Activated naive CD8-positive, alpha-beta T cell treated with anti-CD3 and anti-CD28 coated beads, Interleukin-2, amount 50 U/mL, for 24 hours (primary cell): ENCODE results near the gene COL19A1.

Source experiments
- ATAC-seq: fragments of 150-1000 bp; cut with Tn5 transposase; one replicate; pipeline ENCODE4 v1.10.0; 2021
- DNase-seq: peaks from one replicate; pipeline ENCODE4 v3.0.0; 2021
- H3K27ac Mint-ChIP-seq: one replicate; pipeline ENCODE4 v1.8.0; 2021; ENCODE audit warnings: mild to moderate bottlenecking, mixed read lengths
- H3K27me3 Mint-ChIP-seq: one replicate; pipeline ENCODE4 v1.8.0; 2021; ENCODE audit warnings: mixed read lengths
- H3K36me3 Mint-ChIP-seq: one replicate; pipeline ENCODE4 v1.8.0; 2021; ENCODE audit warnings: low read depth, mixed read lengths
- H3K4me1 Mint-ChIP-seq: one replicate; pipeline ENCODE4 v1.8.0; 2021; ENCODE audit warnings: mixed read lengths
- H3K4me3 Mint-ChIP-seq: one replicate; pipeline ENCODE4 v1.8.0; 2021; ENCODE audit warnings: mild to moderate bottlenecking, moderate library complexity, mixed read lengths
- H3K9me3 Mint-ChIP-seq: one replicate; pipeline ENCODE4 v1.8.0; 2021; ENCODE audit warnings: mixed read lengths

COL19A1 gene

GRCh38 chr6:70142034-70142433, 275.7 kb downstream of the COL19A1 start:
- no peak for DNase-seq
- Mint-ChIP-seq H3K36me3 (no peaks in the 10 kb centered on the region), H3K4me1 (no peaks in the 10 kb centered on the region), H3K27me3 (no peaks in the 10 kb centered on the region), H3K9me3 (no peaks in the 10 kb centered on the region), H3K27ac (no peak overlapping the region), H3K4me3 (no peak overlapping the region)
- no peak for ATAC-seq

- H3K27ac Mint-ChIP-seq, result no peak overlapping the region
- H3K27me3 Mint-ChIP-seq, result no peaks in the 10 kb centered on the region
- ATAC-seq, result no peak
Observed at GRCh38 chr6:70145178-70145577, 278.8 kb downstream of the COL19A1 start.

GRCh38 chr6:70149209-70149788, 282.9 kb downstream of the COL19A1 start:
- Mint-ChIP-seq H3K27me3 (no peaks in the 10 kb centered on the region), H3K27ac (no peak overlapping the region), H3K9me3 (no peaks in the 10 kb centered on the region), H3K4me3 (no peak overlapping the region), H3K4me1 (no peaks in the 10 kb centered on the region), H3K36me3 (no peaks in the 10 kb centered on the region)
- no peak for ATAC-seq
- DNase-seq, result no peak

More at GRCh38 chr6:70145178-70145577, 278.8 kb downstream of the COL19A1 start:
- no peaks in the 10 kb centered on the region for H3K36me3 Mint-ChIP-seq
- H3K4me1 Mint-ChIP-seq, result no peaks in the 10 kb centered on the region
- H3K9me3 Mint-ChIP-seq, result no peaks in the 10 kb centered on the region
- no peak for DNase-seq
- no peak overlapping the region for H3K4me3 Mint-ChIP-seq

GRCh38 chr6:70150521-70150920, 284.2 kb downstream of the COL19A1 start:
- Mint-ChIP-seq H3K27me3 (peaks cover 2% of the 10 kb centered on the region), H3K4me3 (no peak overlapping the region), H3K9me3 (no peaks in the 10 kb centered on the region), H3K27ac (no peak overlapping the region), H3K4me1 (no peaks in the 10 kb centered on the region), H3K36me3 (no peaks in the 10 kb centered on the region)
- ATAC-seq, result no peak
- DNase-seq, result no peak

- H3K9me3 Mint-ChIP-seq, result no peaks in the 10 kb centered on the region
Observed at GRCh38 chr6:70151616-70152015, 285.3 kb downstream of the COL19A1 start.

DNA sequence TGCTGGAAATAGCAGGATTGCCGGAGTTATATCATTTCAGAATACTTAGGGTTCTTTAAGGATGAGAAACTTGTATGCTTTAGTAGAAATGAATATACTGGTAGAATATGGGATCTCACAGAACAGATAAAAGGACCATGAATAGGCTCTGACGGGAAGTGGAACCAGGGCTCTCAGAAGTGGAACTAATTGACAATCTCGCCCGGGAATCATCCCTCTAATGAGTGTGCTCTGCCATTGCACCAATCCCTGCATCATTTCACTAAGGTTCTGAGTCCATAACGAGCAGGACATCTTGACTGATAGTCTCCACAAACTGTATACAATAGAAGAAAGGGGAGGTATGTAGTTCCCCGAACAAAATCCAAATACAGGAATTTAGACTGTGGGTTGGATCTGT, 286.4 kb downstream of the COL19A1 start:
- Mint-ChIP-seq H3K36me3 (no peaks in the 10 kb centered on the region), H3K27me3 (peaks cover 4% of the 10 kb centered on the region), H3K4me3 (no peak overlapping the region), H3K4me1 (no peaks in the 10 kb centered on the region), H3K9me3 (no peaks in the 10 kb centered on the region), H3K27ac (no peak overlapping the region)
- DNase-seq (no peak), ATAC-seq (no peak)

More at GRCh38 chr6:70151616-70152015, 285.3 kb downstream of the COL19A1 start:
- Mint-ChIP-seq H3K4me3 (no peak overlapping the region), H3K36me3 (no peaks in the 10 kb centered on the region), H3K27me3 (peaks cover 4% of the 10 kb centered on the region), H3K4me1 (no peaks in the 10 kb centered on the region), H3K27ac (no peak overlapping the region)
- DNase-seq, result no peak
- ATAC-seq, result no peak

- ATAC-seq (no peak), DNase-seq (no peak)
- Mint-ChIP-seq H3K27ac (no peak overlapping the region), H3K9me3 (no peaks in the 10 kb centered on the region), H3K27me3 (peaks cover 4% of the 10 kb centered on the region), H3K36me3 (no peaks in the 10 kb centered on the region), H3K4me3 (no peak overlapping the region), H3K4me1 (no peaks in the 10 kb centered on the region)
Observed at GRCh38 chr6:70157086-70157485, 290.7 kb downstream of the COL19A1 start.

GRCh38 chr6:70160276-70160675, 293.9 kb downstream of the COL19A1 start:
- Mint-ChIP-seq H3K27ac (no peak overlapping the region), H3K4me3 (no peak overlapping the region), H3K9me3 (no peaks in the 10 kb centered on the region), H3K4me1 (no peaks in the 10 kb centered on the region), H3K36me3 (no peaks in the 10 kb centered on the region), H3K27me3 (peaks cover 6% of the 10 kb centered on the region)
- DNase-seq, result no peak
- ATAC-seq, result no peak

GRCh38 chr6:70162972-70163371, 296.6 kb downstream of the COL19A1 start:
- H3K4me3 Mint-ChIP-seq, result no peak overlapping the region
- ATAC-seq, result no peak
- DNase-seq, result no peak
- H3K36me3 Mint-ChIP-seq, result no peaks in the 10 kb centered on the region
- H3K27me3 Mint-ChIP-seq, result peaks cover 18% of the 10 kb centered on the region
- H3K9me3 Mint-ChIP-seq, result no peaks in the 10 kb centered on the region
- peaks cover 3% of the 10 kb centered on the region for H3K4me1 Mint-ChIP-seq
- H3K27ac Mint-ChIP-seq, result no peak overlapping the region

- Mint-ChIP-seq H3K27ac (no peak overlapping the region), H3K4me1 (peaks cover 3% of the 10 kb centered on the region), H3K27me3 (peaks cover 18% of the 10 kb centered on the region), H3K4me3 (no peak overlapping the region), H3K9me3 (no peaks in the 10 kb centered on the region), H3K36me3 (no peaks in the 10 kb centered on the region)
- DNase-seq (no peak), ATAC-seq (no peak)
Observed at GRCh38 chr6:70163795-70164194, 297.4 kb downstream of the COL19A1 start.

DNA sequence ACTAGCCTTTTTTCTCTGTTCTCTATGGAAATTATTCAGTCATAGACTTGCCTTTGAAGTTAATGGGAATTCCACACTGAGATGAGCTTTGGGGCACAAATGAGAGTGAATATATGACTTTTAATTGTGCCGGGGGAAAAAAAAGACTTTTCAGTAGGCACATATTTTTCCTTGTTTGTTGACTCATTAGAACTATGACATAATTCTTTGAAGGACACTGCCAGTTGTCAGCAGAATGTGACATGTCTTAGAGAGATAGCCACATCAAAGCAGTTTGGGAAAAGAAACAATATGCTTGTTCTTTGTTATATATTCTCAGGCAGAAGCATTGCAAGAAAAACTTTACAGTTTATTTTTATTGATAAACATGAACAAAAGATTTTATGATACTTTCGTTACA, 298.2 kb downstream of the COL19A1 start:
- Mint-ChIP-seq H3K27me3 (peaks cover 18% of the 10 kb centered on the region), H3K4me1 (peaks cover 3% of the 10 kb centered on the region), H3K36me3 (no peaks in the 10 kb centered on the region), H3K9me3 (no peaks in the 10 kb centered on the region), H3K27ac (no peak overlapping the region), H3K4me3 (no peak overlapping the region)
- DNase-seq, result no peak
- no peak for ATAC-seq

GRCh38 chr6:70166088-70166958, 300.0 kb downstream of the COL19A1 start:
- Mint-ChIP-seq H3K27ac (no peak overlapping the region), H3K27me3 (peaks cover 18% of the 10 kb centered on the region), H3K4me1 (peaks cover 3% of the 10 kb centered on the region), H3K4me3 (no peak overlapping the region), H3K36me3 (no peaks in the 10 kb centered on the region), H3K9me3 (no peaks in the 10 kb centered on the region)
- ATAC-seq (peak; percentile 54), DNase-seq (peak; percentile 32)

DNA sequence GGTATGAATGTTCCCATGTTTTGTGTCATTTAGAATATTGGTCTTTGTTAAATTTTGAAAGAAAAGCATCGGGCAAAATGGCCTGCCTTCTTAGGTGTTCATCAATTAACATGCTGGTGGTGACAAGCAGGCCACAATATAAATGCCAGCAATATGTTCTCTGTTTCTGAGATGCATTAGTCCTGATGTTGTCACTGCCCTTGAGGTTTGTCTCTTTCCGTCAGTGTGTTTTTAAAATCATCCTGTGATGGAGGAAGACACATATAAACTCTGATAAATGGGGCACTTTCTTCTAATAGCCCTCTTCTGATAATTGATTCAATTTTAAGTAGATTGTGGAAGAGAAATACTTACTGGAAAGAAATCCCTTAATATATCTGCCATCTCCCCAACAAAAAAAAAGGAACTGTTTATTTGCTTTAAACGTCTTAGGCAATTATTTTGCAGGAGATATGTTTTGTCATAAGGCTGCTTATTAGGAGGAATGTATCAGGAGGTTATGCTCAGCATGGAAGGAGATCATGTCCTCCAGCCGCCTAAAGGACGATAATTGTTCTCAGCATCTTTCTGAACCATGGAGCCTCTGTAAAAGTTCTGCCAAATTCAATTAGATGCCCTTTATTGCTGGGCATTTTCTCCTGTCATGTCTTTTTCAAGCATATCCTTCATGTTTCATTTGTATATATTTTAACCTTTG, 302.5 kb downstream of the COL19A1 start:
- Mint-ChIP-seq H3K27ac (no peak overlapping the region), H3K27me3 (peaks cover 18% of the 10 kb centered on the region), H3K4me1 (peaks cover 3% of the 10 kb centered on the region), H3K4me3 (no peak overlapping the region), H3K36me3 (no peaks in the 10 kb centered on the region), H3K9me3 (no peaks in the 10 kb centered on the region)
- no peak for DNase-seq
- no peak for ATAC-seq

DNA sequence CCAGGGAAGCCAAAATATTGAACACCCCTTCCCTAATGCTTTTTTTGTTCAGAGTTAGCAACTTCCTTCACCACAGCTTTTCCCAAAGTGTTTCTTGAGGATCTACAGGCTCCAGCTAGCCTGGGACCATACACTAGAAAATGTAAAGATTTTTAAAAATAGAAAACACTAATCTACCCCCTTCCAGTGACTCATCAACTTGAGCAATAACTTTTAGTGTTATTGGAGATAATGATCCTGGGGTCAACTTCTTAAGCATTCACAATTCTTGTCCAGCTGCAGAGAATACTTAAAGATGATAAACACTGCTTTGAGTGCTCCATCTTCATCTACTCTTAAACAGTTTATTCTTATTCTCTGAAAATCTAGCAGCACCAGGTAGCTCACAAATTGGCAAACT, 304.9 kb downstream of the COL19A1 start:
- Mint-ChIP-seq H3K4me3 (no peak overlapping the region), H3K27ac (no peak overlapping the region), H3K9me3 (no peaks in the 10 kb centered on the region), H3K27me3 (peaks cover 12% of the 10 kb centered on the region), H3K4me1 (peaks cover 3% of the 10 kb centered on the region), H3K36me3 (no peaks in the 10 kb centered on the region)
- ATAC-seq (no peak), DNase-seq (no peak)

DNA sequence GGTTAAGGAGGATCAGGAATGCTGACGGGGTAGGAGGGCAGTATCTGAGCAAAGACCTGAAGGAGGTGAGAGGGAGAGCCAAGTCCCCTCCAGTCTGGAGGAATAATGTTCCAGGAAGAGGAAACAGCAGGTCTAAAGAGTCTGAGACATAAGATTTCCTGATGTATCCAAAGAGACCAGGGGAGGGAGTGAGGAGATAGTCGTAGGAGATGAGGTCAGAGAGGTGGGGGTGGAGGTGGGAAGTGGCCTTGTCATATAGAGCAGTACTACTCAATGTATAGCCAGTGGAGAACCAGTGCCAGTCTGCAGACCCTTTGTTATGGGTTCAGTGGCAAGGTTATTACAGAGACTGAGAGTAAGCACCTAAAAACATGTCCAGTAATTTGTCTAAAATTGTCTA, 305.9 kb downstream of the COL19A1 start:
- peaks cover 3% of the 10 kb centered on the region for H3K27me3 Mint-ChIP-seq

More for the DNA sequence above, 305.9 kb downstream of the COL19A1 start:
- ATAC-seq, result no peak
- Mint-ChIP-seq H3K36me3 (no peaks in the 10 kb centered on the region), H3K9me3 (no peaks in the 10 kb centered on the region), H3K4me3 (no peak overlapping the region), H3K4me1 (no peaks in the 10 kb centered on the region), H3K27ac (no peak overlapping the region)
- no peak for DNase-seq
